Stimulated activated CD4-positive, alpha-beta T cell treated with anti-CD3 and anti-CD28 coated beads, Interleukin-2, amount 100 ng/mL, for 4 hours (primary cell): ENCODE measurements around the gene TRIM6.
"Not testable (repeated sequence)": the region's sequence is repeated elsewhere in the genome, so short reads cannot be mapped to it uniquely, and the experiment has no call there.

Source experiments
- DNase-seq: peaks from one replicate; pipeline ENCODE4 v3.0.0-alpha.2; 2020; ENCODE audit warnings: low read depth

The TRIM6 gene, protein sequence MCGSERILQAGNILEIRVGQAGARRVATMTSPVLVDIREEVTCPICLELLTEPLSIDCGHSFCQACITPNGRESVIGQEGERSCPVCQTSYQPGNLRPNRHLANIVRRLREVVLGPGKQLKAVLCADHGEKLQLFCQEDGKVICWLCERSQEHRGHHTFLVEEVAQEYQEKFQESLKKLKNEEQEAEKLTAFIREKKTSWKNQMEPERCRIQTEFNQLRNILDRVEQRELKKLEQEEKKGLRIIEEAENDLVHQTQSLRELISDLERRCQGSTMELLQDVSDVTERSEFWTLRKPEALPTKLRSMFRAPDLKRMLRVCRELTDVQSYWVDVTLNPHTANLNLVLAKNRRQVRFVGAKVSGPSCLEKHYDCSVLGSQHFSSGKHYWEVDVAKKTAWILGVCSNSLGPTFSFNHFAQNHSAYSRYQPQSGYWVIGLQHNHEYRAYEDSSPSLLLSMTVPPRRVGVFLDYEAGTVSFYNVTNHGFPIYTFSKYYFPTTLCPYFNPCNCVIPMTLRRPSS

DNA sequence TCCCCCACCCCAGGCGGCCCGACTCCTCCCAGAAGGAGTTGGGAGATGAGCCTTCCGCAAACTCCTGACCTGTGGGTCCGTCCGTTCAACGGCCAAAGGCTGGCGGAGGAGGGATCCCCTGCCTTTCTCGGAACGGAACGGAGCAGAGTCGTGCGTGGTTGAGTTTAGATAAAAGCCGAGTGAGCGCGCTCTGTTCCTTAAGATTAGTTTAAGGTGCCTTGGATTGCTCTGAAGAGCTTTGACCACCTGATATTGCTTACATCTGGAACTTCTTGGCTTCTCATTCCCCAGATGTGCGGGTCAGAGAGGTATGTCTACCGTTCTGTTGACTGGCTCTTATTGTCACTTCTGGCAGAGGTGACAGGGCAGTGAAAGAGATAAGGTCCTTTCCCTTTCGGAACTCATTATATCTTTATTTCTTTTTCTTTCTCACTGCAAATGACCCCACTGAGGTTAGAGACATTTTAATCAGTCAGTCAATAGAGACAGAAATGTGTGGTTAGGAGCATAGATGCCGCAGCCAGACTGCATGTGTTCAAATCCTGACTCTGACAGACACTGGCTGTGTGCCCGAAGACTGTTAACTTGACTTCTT is at the start of gene TRIM6:
Gene TRIM6 (plus strand): TSS at position 31 of the 595 bp plus-strand sequence. CDS start 261 bp downstream, at position 292.
- no peak for DNase-seq

DNA sequence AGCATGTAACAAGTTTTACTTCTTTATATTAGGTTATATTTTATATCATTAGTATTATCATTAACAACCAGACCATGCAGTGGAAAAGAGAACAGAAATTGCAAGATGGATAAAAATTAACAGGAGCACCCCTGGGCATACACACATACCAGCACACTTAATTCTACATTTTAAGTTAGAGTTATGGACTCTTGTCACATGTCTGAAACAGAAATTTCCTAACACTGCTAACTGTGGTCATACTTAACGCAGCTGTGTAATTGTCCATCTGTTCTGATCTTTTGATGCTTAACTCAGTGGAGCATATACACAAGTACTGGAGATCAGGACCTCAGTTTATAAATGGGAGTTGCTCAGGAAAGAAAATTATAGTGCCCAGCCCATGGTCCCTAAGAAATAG is 48.5 kb upstream of the TRIM6 start:
- DNase-seq = no peak

DNA sequence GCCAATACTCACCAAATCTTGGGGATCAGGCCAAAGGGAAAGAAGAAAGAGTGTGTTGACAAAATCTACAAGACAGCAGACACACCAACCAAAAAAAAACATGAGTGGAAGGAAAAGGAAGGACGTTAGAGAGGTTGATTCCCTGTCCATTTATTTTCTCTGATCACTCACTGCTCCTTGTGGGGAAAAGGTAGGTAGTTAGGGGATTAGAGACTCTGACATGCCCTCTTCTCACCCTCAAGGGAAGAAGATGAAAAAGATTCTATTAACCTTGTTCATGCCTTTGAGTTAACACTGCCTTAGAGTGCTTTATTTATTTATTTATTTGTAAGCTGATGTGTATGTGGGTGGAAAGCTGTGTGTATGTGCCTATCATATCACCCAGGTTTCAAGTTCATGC is 48.0 kb upstream of the TRIM6 start, which contains the start of gene OR52H1:
Gene OR52H1 (minus strand): TSS at position 101 of the 400 bp plus-strand sequence. CDS start 3,035 bp downstream, outside the sequence.
- DNase-seq = no peak

DNA sequence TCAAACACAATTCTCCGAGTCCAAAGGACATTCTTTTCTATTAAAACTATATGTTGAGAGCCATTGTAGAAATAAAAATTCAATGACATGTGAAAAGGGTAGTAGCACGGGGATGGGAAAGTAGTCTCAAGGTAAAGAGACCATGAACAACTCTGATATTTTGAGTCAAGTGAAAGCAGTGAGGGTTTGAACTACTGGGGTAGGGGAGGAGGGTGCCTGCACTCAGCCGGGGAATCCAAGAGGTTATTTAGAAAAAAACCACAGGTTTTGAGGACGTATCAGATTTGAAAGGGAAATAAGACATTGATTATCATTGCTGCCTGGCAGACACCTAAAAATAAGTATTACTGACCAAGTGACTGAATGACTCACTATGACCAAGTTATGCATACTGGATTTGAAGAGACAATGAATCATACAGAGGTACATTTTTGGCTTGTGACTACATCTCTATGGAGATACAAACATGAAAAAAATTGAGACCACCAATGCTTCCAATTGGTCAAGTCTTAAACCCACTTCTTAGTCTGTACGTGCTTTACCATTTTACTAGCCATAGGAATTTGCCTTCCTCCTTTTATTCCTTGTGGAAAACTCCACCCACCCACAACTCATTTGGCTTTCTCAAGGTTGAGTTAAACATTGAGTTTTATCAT is 45.9 kb upstream of the TRIM6 start:
- no peak for DNase-seq

DNA sequence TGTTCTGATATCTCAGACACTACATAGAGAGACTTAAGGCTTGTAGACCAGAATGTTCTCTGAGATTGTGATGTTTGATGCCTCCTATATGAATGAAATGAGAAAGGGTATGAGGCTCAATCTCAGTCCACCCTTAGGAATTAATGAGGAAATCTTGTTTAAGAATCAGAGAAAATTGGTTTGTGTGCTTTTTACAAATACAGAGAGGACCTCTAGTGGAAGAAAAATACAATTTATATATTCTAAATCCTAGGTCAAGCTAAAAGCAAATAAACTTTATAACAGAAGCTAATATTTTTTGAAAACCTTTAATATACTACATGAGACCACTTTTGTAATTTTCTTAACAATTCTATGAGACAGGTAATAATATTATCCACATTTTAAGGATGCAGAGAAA is 43.1 kb upstream of the TRIM6 start:
- no peak for DNase-seq

DNA sequence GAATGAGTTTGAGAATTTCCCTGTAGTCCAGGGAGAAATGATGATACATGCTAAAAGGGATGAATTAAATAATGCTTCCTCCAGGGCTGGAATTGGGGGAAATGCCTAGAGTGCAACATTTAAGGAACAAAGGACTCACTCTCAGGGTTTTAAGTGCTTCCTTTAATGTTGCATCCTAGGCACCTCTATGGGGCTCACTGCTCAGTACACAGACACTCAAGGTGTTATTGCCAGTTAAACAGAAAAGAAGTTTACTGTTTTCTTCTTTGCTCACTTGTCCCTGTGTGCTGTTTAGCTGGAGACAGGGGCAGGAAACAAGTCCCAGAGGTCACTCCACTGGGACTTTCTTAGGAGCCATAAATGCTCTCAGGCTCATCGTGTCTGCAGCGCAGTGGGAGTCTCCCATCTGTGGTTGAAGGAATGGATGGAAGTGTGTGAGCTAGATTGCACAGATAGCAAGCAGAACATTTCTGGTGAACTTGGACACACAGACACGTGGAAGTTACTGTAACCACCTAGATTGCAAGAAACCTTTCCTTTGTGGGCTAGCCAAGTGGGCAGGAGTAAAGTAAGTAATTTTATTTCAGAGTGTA is 39.7 kb upstream of the TRIM6 start:
- DNase-seq = no peak

DNA sequence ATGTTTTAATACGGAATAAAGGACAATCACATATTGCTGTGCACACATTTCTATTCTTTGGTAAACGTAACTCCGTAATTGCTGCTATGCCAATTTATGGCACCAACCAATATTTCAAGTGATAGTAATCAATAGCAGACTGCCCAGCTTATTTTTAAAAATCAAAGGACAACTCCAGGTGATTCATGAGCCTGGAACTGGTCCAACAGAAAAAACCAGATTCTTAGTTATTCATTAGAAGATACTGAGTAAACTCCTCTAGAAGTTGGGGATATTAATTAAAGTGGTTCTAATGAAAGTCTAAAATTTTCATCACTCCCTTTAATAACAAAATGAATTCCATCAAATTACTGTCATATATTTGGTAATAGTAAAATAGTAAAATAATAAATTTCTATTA is 38.7 kb upstream of the TRIM6 start:
- no peak for DNase-seq

DNA sequence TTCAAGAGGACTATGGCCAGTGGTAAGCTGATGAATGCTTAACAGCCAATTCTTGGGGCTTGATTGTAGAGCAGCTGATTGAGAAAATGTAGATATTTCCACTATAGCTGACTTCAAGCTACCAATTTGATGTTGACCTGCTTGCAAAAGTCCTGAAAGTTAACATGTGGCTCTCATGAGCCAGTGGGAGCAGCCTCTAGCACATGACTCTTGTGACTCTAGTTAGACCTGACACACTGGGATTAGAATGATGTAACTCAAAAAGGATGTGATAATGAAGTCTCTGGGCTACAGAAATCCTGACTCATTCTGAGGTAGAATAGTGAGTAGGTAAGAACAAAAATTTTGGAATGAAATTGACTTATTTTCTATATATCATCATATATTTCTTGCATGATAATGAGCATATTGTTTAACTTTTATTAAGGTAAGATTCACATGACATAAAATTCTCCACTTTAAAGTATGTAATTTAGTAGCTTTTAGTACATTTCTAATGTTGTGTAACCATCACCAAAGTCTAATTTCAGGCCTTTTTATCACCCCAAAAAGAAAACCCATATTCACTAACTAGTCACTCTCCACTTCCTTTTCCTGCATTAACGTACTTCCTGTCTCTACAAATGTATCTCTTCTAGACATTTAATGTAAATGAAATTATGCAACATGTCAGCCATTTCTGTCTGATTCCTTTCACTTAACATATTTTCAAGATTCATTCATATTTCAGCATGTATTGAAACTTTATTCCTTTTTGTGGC is 32.0 kb upstream of the TRIM6 start:
- no peak for DNase-seq

DNA sequence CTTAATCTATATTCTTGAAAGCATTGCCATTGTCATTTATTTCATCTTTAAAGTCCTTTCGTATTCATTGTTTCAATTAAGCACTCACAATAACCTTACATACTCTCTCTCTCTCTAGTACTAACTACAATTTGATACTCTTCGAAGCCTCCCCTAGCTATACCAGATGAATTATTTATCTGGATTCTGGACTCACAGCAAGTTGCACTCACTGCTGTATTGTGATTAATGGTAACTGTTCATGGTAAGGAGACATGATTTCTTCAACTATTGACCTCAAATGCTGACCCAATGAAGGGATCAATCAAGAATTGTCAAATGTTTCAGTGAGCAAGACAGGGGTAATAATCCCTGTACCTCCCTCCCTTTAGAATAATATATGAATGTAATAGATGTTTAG is 21.8 kb upstream of the TRIM6 start:
- DNase-seq = no peak

DNA sequence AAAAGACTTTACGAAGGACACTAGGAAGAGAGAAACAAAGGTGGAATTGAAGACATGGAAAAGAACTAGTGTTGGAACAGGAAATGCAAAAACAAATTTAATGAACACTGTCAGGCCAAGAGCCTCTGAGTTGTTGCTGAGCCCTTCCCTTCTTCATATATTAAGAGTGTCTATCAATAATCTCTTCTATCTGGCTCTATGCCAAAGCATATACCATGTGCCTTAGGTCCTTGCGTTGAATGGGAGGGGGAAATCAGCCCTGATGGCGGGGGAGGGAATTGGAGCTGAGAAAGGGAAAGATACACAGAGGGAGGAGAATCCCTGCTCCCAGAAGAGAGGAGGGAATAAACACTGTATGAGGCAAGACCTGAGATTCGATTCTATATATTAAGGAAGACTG is 21.3 kb upstream of the TRIM6 start:
- DNase-seq = no peak

DNA sequence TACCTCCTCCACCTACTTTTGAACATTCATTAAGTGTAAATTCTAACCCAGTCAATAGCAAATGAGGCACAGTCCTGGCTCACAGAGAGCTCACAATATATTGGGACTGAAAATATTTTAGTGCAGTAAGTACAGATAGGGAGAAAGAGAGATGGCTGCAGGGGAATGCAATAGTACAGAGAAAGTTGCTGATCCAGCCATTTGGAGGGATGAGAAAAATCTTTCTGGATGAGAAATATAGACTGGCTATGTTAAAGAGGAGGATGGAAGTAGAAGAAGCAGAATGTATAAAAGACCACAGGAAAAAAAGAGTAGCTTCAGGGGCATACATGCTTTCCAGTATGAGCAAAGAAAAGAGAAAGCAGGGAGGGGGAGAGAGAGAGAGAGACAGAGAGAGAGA is 19.3 kb upstream of the TRIM6 start:
- no peak for DNase-seq

DNA sequence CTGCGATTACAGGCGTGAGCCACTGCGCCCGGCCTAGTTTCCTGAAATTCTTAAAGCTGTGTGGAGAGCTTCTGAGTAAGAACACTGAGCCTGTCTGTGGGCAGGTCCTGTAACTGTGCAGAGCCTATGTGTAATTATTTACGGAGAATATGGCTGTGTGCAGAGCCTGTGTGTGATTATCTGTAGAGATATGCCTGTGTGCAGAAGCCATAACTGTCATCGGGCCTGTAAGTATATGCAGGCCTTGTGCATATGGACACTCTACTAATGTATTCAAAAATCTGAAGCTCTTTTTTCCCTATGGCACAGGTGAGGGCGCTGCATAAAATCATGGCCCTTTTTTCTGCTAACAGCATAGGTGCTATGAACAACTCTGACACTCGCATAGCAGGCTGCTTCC is 15.9 kb upstream of the TRIM6 start, which contains the start of gene OR52B6:
Gene OR52B6 (plus strand): TSS at position 301 of the 400 bp plus-strand sequence. CDS start 0 bp downstream, at position 301.
- no peak for DNase-seq

DNA sequence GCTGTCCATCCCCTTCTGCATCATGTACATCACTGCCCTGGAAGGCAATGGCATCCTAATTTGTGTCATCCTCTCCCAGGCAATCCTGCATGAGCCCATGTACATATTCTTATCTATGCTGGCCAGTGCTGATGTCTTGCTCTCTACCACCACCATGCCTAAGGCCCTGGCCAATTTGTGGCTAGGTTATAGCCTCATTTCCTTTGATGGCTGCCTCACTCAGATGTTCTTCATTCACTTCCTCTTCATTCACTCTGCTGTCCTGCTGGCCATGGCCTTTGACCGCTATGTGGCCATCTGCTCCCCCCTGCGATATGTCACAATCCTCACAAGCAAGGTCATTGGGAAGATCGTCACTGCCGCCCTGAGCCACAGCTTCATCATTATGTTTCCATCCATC is 15.4 kb upstream of the TRIM6 start:
- DNase-seq = no peak

DNA sequence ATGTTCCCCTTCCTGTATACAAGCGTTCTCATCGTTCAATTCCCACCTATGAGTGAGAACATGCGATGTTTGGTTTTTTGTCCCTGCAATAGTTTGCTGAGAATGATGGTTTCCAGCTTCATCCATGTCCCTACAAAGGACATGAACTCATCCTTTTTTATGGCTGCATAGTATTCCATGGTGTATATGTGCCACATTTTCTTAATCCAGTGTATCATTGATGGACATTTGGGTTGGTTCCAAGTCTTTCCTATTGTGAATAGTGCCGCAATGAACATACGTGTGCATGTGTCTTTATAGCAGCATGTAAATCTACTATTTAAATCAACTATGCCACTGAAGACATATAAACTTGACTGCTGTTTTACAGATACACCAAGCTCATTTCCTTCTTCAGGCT is 12.0 kb upstream of the TRIM6 start:
- not testable (repeated sequence) for DNase-seq

DNA sequence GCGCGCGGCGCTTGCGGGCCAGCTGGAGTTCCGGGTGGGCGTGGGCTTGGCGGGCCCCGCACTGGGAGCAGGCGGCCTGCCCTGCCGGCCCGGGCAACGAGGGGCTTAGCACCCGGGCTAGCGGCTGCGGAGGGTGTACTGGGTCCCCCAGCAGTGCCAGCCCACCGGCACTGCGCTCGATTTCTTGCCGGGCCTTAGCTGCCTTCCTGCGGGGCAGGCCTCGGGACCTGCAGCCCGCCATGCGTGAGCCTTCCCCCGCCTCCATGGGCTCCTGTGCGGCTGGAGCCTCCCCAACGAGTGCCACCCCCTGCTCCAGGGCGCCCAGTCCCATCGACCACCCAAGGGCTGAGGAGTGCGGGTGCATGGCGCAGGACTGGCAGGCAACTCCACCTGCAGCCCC is 6.5 kb upstream of the TRIM6 start:
- not testable (repeated sequence) for DNase-seq

DNA sequence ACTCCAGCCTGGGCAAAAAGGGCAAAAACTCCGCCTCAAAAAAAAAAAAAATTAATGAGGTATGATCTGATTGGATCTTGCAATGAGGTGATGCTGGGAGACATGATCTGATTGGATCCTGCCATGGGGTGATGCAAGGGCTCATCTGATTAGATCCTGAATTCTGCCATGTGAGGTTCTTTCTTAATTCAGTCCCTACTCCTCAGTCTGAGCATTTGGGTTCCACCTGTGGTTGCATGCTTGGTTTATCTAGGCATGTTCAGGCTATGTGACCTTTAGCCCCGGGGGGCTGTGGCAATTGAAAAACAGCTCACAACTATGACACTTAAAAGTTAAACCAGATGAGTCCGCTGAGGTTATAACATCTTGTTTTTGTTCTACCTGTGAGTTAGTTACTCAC is 4.8 kb upstream of the TRIM6 start:
- no peak for DNase-seq

DNA sequence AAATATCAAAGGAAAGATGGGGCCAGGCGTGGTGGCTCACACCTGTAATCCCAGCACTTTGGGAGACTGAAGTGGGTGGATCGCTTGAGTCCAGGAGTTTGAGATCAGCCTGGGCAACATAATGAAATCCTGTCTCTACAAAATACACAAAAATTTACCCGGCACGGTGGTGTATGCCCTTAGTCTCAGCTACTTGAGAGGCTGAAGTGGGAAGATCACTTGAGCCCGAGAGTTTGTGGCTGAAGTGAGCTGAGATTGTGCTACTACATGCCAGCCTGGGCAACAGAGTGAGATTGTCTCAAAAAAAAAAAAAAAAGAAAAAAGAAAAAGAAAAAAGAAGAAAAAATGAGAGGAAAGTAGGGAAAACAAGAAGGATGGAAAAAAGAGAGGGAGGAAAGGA is 3.8 kb upstream of the TRIM6 start:
- no peak for DNase-seq

DNA sequence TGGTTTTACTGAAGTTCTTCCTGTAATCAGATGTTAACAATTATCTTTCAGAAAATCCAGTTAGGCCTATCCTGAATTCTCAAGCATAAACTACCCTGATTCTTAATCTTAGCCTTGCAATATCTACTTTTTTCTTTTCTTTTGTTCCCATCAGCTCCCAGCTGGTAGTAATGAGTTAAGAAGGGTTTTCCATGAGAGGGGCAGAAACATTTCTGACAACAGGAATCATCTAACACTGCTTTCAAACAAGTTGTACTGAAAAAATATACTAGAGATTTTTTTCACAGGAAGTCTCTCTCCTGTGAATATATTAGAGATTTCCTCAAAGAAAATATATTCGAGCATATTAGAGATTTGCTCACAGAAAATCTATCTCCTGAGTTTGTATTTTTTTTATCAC is 3.3 kb upstream of the TRIM6 start:
- DNase-seq = no peak

DNA sequence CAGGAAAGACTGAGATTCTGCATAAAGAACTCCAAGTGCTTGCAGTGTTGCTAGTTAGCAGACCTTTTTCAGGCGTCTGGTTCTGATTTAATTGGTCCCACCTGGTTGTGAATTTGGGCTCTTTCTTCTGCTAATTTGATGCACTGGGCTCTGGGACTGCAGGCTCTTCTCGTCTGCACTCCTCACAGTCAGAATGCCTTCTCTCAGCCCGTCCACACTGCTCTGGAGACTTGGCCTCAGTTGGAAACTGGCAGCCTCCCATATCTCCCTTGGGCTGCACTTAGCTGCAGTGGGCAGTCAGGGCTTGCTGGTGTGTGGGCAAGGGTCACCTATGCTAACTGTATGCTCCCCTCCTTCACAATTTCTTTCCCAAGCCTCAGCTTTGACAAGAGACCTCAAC is 1.5 kb downstream of the TRIM6 start:
- no peak for DNase-seq

DNA sequence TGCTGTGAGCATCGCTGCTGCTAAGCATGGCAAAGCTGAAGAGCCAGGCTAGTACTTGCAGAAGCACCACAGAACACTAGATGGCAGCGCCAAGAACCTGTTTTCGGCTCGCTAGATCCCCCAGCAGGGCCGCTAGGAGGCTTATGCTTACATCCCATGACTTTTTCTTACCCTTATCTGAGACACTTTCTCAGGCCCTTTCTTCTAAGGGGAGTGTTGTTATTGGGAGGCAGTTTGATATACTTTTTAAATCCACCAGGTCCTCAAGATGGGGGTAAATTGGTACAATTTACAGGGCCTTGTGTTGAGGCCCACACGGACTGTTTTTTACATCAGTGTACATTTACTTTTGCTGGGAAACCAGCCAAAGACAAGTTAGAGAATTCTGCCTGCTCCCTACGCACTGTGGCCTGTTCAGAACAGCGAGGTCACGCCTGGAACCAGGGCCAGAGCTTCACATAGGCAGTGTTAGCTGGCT is 4.0 kb downstream of the TRIM6 start:
- DNase-seq = peak; percentile 41

DNA sequence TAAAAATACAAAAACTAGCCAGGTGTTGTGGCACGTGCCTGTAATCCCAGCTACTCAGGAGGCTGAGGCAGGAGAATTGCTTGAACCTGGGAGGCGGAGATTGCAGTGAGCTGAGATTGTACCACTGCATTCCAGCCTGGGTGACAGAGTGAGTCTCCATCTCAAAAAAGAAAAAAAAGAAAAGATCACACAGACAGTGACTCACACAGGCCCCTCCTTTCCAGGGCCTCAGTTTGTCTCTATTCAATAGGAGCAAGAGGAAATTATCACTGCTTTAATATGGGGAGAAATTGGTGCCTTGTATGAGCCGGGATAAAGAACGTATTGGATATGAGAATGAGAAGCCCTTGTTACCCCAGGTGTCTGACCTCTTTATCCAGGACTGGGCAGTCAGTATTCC is 6.4 kb downstream of the TRIM6 start:
- not testable (repeated sequence) for DNase-seq

DNA sequence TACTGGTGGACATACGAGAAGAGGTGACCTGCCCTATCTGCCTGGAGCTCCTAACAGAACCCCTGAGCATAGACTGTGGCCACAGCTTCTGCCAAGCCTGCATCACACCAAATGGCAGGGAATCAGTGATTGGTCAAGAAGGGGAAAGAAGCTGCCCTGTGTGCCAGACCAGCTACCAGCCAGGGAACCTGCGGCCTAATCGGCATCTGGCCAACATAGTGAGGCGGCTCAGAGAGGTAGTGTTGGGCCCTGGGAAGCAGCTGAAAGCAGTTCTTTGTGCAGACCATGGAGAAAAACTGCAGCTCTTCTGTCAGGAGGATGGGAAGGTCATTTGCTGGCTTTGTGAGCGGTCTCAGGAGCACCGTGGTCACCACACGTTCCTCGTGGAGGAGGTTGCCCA is 6.9 kb downstream of the TRIM6 start:
- no peak for DNase-seq
